RWPE1 (cell line): Measurements from ENCODE around the gene CHMP2B.
"Not testable (repeated sequence)": the region's sequence is repeated elsewhere in the genome, so short reads cannot be mapped to it uniquely, and the experiment has no call there.

ENCODE experiments used
- CTCF ChIA-PET: fragments of 350-600 bp; sonication (Branson Sonifier 250); formaldehyde crosslinking; extraction: SDS; loops from one replicate; lab custom pipeline; 2021; lab: Yijun Ruan, JAX
- POLR2A ChIA-PET: fragments of 400-600 bp; formaldehyde crosslinking; extraction: SDS; loops from one replicate; lab custom pipeline; 2020; ENCODE audit warnings: antibody characterized with exemption; ENCODE audit not compliant: low non-redundant PET; lab: Yijun Ruan, JAX
- DNase-seq: peaks from one replicate; pipeline ENCODE4 v3.0.0; 2012; ENCODE audit warnings: low spot score
- H3K27ac ChIP-seq: fragments of 450-650 bp; 2 replicates; pipeline ENCODE4 v1.5.1; 2017
- TF ChIP-seq, protein P1 (sequence below): fragments of 450-650 bp; conservative IDR thresholded peaks from 2 replicates; pipeline ENCODE4 v1.5.1; 2017; ENCODE audit warnings: low read depth, mild to moderate bottlenecking

CHMP2B gene

DNA sequence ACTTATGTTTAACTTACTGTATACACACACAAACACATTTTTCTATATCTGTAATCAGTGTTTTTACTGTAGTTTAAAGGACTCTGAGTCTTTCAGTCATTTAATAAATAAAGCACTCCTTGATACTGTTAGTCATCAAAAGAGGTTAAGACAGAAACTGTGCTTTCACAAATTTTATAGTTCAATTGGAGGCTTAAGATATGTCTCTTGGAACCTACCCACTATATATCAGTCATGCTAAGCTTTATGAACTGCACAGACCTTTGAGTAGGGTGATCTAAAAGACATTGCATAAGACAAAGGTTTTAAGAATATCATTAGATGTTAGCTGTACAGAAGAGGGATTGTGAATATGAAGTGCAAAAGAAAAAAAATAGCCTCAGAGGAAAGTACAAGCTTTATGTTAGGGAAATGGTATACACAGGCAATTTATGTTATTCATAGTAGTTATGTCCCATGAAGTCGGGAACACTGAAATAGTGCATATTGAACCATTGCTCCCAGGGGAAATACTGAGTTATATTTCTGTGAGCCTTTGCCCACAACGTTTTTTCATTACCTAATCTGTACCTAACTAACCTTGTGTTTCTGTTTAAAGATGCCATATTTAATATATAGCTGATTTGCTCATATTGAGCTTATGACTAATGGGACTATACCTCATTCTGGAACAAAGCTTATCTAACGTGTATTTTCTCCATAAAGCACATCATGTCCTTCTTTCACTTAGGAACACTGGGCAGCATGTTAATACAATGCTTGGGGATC is 19.7 kb downstream of the CHMP2B start:
- CTCF ChIA-PET, result no interaction called here
- POLR2A ChIA-PET, result no interaction called here
- TF ChIP-seq, protein P1, sequence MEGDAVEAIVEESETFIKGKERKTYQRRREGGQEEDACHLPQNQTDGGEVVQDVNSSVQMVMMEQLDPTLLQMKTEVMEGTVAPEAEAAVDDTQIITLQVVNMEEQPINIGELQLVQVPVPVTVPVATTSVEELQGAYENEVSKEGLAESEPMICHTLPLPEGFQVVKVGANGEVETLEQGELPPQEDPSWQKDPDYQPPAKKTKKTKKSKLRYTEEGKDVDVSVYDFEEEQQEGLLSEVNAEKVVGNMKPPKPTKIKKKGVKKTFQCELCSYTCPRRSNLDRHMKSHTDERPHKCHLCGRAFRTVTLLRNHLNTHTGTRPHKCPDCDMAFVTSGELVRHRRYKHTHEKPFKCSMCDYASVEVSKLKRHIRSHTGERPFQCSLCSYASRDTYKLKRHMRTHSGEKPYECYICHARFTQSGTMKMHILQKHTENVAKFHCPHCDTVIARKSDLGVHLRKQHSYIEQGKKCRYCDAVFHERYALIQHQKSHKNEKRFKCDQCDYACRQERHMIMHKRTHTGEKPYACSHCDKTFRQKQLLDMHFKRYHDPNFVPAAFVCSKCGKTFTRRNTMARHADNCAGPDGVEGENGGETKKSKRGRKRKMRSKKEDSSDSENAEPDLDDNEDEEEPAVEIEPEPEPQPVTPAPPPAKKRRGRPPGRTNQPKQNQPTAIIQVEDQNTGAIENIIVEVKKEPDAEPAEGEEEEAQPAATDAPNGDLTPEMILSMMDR, result no peak
- H3K27ac ChIP-seq, result no peak overlapping the region
- no peak for DNase-seq

DNA sequence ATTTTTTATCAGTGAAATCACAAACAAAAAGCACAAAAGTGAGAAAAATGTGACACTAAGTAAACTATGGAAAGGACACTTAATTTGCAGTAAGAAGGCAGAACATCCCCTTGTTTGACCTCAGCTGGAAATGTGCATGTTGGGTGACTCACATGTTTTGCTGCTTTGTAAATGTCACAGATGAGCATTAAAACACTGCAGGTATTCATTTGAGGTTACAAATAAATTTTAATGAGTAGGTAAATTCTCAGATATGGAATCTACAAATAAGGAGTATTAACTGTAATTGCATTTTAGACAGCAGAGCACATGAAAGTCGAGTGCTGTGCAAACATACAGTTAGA is 20.3 kb downstream of the CHMP2B start:
- TF ChIP-seq, protein P1, result no peak
- ChIA-PET POLR2A (no interaction called here), CTCF (no interaction called here)
- no peak overlapping the region for H3K27ac ChIP-seq
- no peak for DNase-seq

DNA sequence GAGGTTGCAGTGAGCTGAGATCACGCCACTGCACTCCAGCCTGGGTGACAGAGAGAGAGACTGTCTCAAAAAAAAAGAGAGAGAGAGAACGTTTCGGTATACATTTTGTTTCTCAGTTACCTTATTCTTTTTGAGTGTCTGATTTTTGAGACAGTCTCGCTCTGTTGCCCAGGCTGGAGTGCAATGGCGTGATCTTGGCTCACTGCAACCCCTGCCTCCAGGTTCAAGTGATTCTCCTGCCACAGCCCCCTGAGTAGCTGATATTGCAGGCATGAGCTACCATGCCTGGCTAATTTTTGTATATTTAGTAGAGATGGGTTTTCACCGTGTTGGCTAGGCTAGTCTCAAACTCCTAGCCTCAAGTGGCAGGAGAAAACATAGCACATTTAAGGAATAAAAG is 21.1 kb downstream of the CHMP2B start:
- CTCF ChIA-PET, H3K27ac ChIP-seq, POLR2A ChIA-PET, DNase-seq: not testable (repeated sequence)

DNA sequence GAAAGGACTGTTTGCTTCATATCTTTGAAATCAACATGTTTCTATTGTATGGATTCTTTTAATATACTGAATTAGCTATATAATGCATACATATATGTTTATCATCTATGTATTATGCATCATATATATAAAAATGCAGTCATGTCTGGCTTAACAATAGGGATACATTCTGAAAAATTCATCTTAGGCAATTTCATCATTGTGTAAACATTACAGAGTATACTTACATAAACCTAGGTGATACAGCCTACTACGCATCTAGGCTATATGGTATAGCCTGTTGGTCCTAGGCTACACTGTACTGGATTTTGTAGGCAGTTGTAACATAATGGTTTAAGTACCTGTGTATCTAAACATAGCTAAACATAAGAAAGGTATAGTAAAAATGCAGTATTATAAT is 21.7 kb downstream of the CHMP2B start:
- TF ChIP-seq, protein P1, result no peak
- ChIA-PET POLR2A (no interaction called here), CTCF (no interaction called here)
- DNase-seq, result no peak
- no peak overlapping the region for H3K27ac ChIP-seq

DNA sequence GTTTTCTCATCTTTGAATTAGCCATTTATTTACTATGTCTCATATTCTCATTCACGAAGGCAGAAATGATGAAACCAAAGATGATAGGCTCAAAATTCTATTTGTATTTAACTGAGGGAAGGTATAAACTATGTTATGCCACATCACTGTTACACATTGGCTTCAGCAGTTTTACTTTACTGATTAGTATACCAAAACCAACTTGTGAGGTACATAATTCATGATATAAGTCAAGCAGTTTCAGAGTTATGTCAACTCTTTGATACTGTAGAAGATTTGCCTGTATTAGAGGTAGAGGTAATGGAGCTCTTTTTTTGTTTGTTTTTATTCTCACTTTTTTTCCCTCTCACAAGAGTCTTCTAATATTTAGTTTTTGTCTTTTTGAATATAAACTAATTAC is 22.9 kb downstream of the CHMP2B start:
- TF ChIP-seq, protein P1, result no peak
- ChIA-PET CTCF (interaction anchor here (0.6 kb wide), 1 partner anchor 20 kb away, joined by 3 read pairs; no protein-coding TSS in a partner anchor), POLR2A (no interaction called here)
- no peak overlapping the region for H3K27ac ChIP-seq
- no peak for DNase-seq

DNA sequence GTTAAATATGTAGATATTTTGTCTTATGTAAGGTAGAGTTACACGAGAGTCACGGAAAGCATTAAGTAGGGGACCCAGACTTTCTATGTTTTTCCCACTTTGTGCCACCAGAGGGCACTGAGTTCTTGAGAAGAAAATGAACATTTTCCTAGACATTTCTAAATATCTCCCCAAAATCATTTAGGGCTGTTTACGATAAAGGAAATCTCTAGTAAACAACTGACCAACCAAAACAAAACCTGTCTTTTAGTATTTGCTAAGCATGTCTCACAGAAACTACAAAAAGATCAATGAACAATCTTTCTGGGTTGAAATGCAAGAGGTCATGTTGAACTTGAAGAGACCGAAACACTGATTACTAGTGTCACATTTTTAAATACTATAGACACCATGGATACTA is 33.2 kb downstream of the CHMP2B start:
- POLR2A ChIA-PET, result no interaction called here
- DNase-seq, result peak; percentile 15
- no peak overlapping the region for H3K27ac ChIP-seq
- TF ChIP-seq, protein P1, result peak; percentile 77
- CTCF ChIA-PET, result no interaction called here

DNA sequence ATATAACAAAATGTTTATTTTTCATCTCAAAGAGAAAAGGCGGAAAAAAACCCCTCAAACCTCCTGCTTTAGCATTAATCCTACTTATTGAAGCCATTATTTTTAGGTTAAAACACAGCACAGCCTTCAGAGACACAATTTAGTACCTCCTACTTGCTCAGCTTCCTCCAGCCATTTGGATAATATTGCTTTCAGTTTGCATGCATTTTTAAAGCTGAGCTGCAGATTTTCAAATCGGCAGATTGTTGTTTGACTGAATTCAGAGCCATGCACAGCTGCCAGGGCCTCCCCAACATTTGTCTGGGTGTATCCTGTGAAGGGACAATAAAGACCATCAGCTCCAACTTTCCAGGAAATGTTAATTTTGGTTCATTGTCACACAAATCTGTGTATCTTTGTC is 34.8 kb downstream of the CHMP2B start:
- no peak overlapping the region for H3K27ac ChIP-seq
- no peak for DNase-seq
- POLR2A ChIA-PET, result no interaction called here
- TF ChIP-seq, protein P1, result no peak
- CTCF ChIA-PET, result no interaction called here
